H1 (cell line): Measurements from ENCODE around the gene SPATS2. TPM values are rescaled to one million over a fixed set of nuclear protein-coding genes. Genes with fewer than 3 reads are reported as not detected.

Experiments
- ASH2L ChIP-seq: fragments of 200-600, 300-600 bp; sonication (generic); IDR thresholded peaks from one replicate; pipeline ENCODE4 v1.7.1; 2017; ENCODE audit warnings: low read length
- CHD2 ChIP-seq: IDR thresholded peaks from 2 replicates; pipeline ENCODE4 v1.6.1; 2012; ENCODE audit warnings: low read length, improper control_type of control experiment
- polyA plus RNA-seq, 7 experiments: library from polyadenylated mRNA; depleted of rRNA in 3 of 7; stranded (reverse) in 5 of 7; unstranded in 2 of 7; fragments of >200 nt in 5 of 7; fragments of 200-250 nt in 2 of 7; gene quantifications; 1 replicate in 5 of 7; 2 replicates in 1 of 7; 4 replicates in 1 of 7; pipeline versions ENCODE4 v1.2.1 to v1.2.3, GENCODE V29; 2011 to 2013; ENCODE audit warnings: missing spikeins in 2 of 7, mixed read lengths in 2 of 7
- total RNA-seq: library from RNA; stranded (reverse); fragmentation: NEBNext Ultra II Directional; extraction: Animal tissue kit (Norgen Biotek cat#: 25700); gene quantifications from 2 replicates; pipeline ENCODE4 v1.2.1, GENCODE V29; 2021

Gene SPATS2
- total and polyA plus RNA-seq, 2 of the 8 experiments (the other 6 are each of a cell fraction or from before 2014, with no cell fraction given) = 19.2 to 24.5 TPM

- TF ChIP-seq CHD2 (no peak), ASH2L (no peak)
These were observed 111.8 kb downstream of the SPATS2 start (continued) for GRCh38 chr12:49478949-49479664.
